ENCODE results near the gene DAPK2. TPM values are rescaled to one million over a fixed set of nuclear protein-coding genes. Genes with fewer than 3 reads are reported as not detected.

DAPK2 gene
- polyA plus RNA-seq, 1 of the 3 experiments (the other 2 are of a cell fraction), result 1.4 TPM

DNA sequence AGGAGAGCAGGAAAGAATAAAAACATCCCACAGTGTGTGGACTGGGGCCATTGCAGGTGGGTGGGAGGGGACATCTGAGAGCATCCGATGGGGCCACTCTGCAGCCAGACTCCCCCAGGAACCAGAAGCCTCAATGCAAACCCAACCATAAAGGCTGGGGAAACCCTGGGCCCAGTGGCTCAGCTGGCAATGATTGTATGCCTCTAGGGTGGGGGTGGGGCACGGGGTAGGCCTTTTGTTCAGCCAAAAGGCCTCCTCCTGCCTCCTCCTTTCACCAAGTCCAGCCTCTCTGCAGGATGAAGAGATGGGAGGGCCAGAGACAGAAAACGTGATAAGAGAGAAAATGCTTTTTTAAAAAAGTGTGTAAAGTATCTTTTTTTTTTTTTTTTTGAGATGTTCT, 167.1 kb downstream of the DAPK2 start:
- no peak overlapping the region for H3K27ac ChIP-seq (ENCODE audit: low read depth in 2 of 2, low read length in 1 of 2)
- no peaks in the 10 kb centered on the region for H3K4me1 ChIP-seq (ENCODE audit: control insufficient read depth in 1 of 2, insufficient read depth in 2 of 2, low read depth in 1 of 2, low read length in 1 of 2)
- no peaks in the 10 kb centered on the region for H3K27me3 ChIP-seq (ENCODE audit: insufficient read depth)
- H3K9me3 ChIP-seq, result no peaks in the 10 kb centered on the region
- CTCF ChIA-PET, result interaction anchor here (1.1 kb wide), 1 partner anchor 11 kb away, joined by 3 read pairs; no protein-coding TSS in a partner anchor
- POLR2A ChIA-PET, result no interaction called here
- no peak for TF ChIP-seq GABPA (IDR thresholded peaks at IDR 0.05; ENCODE audit: low read depth)
- TF ChIP-seq RCOR1 (IDR thresholded peaks at IDR 0.05; ENCODE audit: low read length), result no peak
- no peak for TF ChIP-seq YY1 (IDR thresholded peaks at IDR 0.05; ENCODE audit: low read depth)
- no peak for TF ChIP-seq NFIC (IDR thresholded peaks at IDR 0.05; ENCODE audit: borderline replicate concordance)
- TF ChIP-seq TCF12 (IDR thresholded peaks at IDR 0.05), result no peak
- TF ChIP-seq FOXM1 (IDR thresholded peaks at IDR 0.05; ENCODE audit: low read depth), result no peak
- no peaks in the 10 kb centered on the region for H3K79me2 ChIP-seq (ENCODE audit: insufficient read depth)
- H3K4me3 ChIP-seq (ENCODE audit: low read depth in 2 of 2, low read length in 1 of 2), result no peak overlapping the region
- 48% methylated on average over 3 of the region's 3 CpGs for WGBS (ENCODE audit: low lambda C conversion rate)
- H3K36me3 ChIP-seq (replicated peaks in 1 of 2; ENCODE audit: control insufficient read depth in 1 of 2, insufficient read depth in 2 of 2, low read length in 1 of 2), result no peaks in the 10 kb centered on the region
- no peak for DNase-seq
- no peak overlapping the region for H3K9ac ChIP-seq
- no peaks in the 10 kb centered on the region for H3F3A ChIP-seq (replicated peaks; ENCODE audit: insufficient read depth)
- no peaks in the 10 kb centered on the region for H4K20me1 ChIP-seq (ENCODE audit: insufficient read depth)
- H2AFZ ChIP-seq (ENCODE audit: low read depth), result no peak overlapping the region
- no peak overlapping the region for H3K4me2 ChIP-seq
- no peaks in the 10 kb centered on the region for H3K9me2 ChIP-seq

DNA sequence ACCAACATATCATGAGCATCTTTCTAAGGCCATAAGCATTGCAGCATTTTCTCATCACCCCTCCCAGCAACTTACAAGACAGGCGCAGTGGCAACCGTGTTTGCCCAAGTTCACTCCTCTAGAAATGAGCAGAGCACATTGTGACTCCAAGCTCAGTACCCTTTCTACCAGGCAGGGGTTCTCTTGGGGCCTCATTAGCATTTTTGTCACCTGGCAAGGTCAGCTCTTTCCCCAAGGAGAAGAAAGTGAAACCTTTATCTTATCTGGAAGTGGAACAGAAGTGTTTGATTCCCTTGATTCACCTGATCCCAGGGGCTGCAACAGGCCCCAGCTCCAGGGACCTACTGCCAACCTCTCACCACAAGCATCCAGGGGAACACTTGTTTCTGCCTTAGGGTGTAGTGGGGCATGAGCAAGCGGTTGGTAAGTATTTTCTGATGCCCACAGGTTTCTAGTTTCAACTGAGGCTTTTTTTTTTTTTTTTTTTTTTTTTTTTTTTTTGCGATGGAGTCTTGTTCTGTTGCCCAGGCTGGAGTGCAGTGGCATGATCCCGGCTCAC, 168.5 kb downstream of the DAPK2 start:
- ChIA-PET CTCF (interaction anchor here (1.2 kb wide), 1 partner anchor 14 kb away, joined by 7 read pairs; no protein-coding TSS in a partner anchor), POLR2A (no interaction called here)
- Histone ChIP-seq H4K20me1 (ENCODE audit: insufficient read depth) (no peaks in the 10 kb centered on the region), H3K9me2 (no peaks in the 10 kb centered on the region), H3K79me2 (ENCODE audit: insufficient read depth) (no peaks in the 10 kb centered on the region), H3K4me3 (ENCODE audit: low read depth in 2 of 2, low read length in 1 of 2) (no peak overlapping the region), H3K4me2 (no peak overlapping the region), H3K36me3 (replicated peaks in 1 of 2; ENCODE audit: control insufficient read depth in 1 of 2, insufficient read depth in 2 of 2, low read length in 1 of 2) (no peaks in the 10 kb centered on the region), H3K27ac (ENCODE audit: low read depth in 2 of 2, low read length in 1 of 2) (no peak overlapping the region), H3K27me3 (ENCODE audit: insufficient read depth) (no peaks in the 10 kb centered on the region), H2AFZ (ENCODE audit: low read depth) (no peak overlapping the region), H3F3A (replicated peaks; ENCODE audit: insufficient read depth) (no peaks in the 10 kb centered on the region), H3K9me3 (no peaks in the 10 kb centered on the region), H3K9ac (no peak overlapping the region), H3K4me1 (ENCODE audit: control insufficient read depth in 1 of 2, insufficient read depth in 2 of 2, low read depth in 1 of 2, low read length in 1 of 2) (no peaks in the 10 kb centered on the region)
- 75% methylated on average over 5 of the region's 5 CpGs for WGBS (ENCODE audit: low lambda C conversion rate)
- DNase-seq, result no peak
- TF ChIP-seq SIN3A (IDR thresholded peaks at IDR 0.05; ENCODE audit: borderline replicate concordance, low read depth, low read length) (no peak), FOSL2 (IDR thresholded peaks at IDR 0.05; ENCODE audit: borderline replicate concordance, low read depth) (no peak), TEAD4 (IDR thresholded peaks at IDR 0.05; ENCODE audit: borderline replicate concordance, insufficient read depth) (no peak), ELF1 (IDR thresholded peaks at IDR 0.05) (no peak), GATA2 (CRISPR knock-in tag; IDR thresholded peaks at IDR 0.05) (no peak), SMC3 (IDR thresholded peaks at IDR 0.05; ENCODE audit: low read depth, low read length) (no peak), RCOR1 (IDR thresholded peaks at IDR 0.05; ENCODE audit: low read length) (no peak), RAD21 (IDR thresholded peaks at IDR 0.05; ENCODE audit: low read length) (no peak), MEF2A (IDR thresholded peaks at IDR 0.05; ENCODE audit: borderline replicate concordance, low read depth) (no peak), MXI1 (IDR thresholded peaks at IDR 0.05; ENCODE audit: low read depth, low read length) (no peak), FOXM1 (IDR thresholded peaks at IDR 0.05; ENCODE audit: low read depth) (no peak), YY1 (IDR thresholded peaks at IDR 0.05; ENCODE audit: low read depth) (no peak), EZH2phosphoT487 (IDR thresholded peaks at IDR 0.05; ENCODE audit: borderline replicate concordance, low read depth) (no peak), RFX5 (IDR thresholded peaks at IDR 0.05; ENCODE audit: low read length) (no peak)
- TF ChIP-seq, protein P1, sequence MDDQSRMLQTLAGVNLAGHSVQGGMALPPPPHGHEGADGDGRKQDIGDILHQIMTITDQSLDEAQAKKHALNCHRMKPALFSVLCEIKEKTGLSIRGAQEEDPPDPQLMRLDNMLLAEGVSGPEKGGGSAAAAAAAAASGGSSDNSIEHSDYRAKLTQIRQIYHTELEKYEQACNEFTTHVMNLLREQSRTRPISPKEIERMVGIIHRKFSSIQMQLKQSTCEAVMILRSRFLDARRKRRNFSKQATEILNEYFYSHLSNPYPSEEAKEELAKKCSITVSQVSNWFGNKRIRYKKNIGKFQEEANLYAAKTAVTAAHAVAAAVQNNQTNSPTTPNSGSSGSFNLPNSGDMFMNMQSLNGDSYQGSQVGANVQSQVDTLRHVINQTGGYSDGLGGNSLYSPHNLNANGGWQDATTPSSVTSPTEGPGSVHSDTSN (IDR thresholded peaks at IDR 0.05), result no peak
- TF ChIP-seq, protein P2, sequence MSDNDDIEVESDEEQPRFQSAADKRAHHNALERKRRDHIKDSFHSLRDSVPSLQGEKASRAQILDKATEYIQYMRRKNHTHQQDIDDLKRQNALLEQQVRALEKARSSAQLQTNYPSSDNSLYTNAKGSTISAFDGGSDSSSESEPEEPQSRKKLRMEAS (IDR thresholded peaks at IDR 0.05; ENCODE audit: low read depth), result no peak
- TF ChIP-seq, protein P3, sequence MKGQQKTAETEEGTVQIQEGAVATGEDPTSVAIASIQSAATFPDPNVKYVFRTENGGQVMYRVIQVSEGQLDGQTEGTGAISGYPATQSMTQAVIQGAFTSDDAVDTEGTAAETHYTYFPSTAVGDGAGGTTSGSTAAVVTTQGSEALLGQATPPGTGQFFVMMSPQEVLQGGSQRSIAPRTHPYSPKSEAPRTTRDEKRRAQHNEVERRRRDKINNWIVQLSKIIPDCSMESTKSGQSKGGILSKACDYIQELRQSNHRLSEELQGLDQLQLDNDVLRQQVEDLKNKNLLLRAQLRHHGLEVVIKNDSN (IDR thresholded peaks at IDR 0.05; ENCODE audit: borderline replicate concordance, low read depth), result no peak
- TF ChIP-seq, protein P4, sequence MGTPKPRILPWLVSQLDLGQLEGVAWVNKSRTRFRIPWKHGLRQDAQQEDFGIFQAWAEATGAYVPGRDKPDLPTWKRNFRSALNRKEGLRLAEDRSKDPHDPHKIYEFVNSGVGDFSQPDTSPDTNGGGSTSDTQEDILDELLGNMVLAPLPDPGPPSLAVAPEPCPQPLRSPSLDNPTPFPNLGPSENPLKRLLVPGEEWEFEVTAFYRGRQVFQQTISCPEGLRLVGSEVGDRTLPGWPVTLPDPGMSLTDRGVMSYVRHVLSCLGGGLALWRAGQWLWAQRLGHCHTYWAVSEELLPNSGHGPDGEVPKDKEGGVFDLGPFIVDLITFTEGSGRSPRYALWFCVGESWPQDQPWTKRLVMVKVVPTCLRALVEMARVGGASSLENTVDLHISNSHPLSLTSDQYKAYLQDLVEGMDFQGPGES (IDR thresholded peaks at IDR 0.05; ENCODE audit: low read depth, low read length), result no peak

Measured in SK-N-SH (cell line).